GM21515 (cell line): ENCODE data around the gene CHN1.

Experiments used
- ATAC-seq: cut with Tn5 transposase; IDR thresholded peaks from one replicate; pipeline ENCODE4 v1.9.1; 2021; ENCODE audit not compliant: unreplicated experiment

The CHN1 gene

GRCh38 chr2:174791020-174791419 lies 214.2 kb downstream of the CHN1 start:
- ATAC-seq = no peak

GRCh38 chr2:174789001-174789400 lies 216.2 kb downstream of the CHN1 start:
- ATAC-seq = no peak

GRCh38 chr2:174788291-174788929 lies 216.8 kb downstream of the CHN1 start:
- ATAC-seq = no peak

GRCh38 chr2:174787487-174788205 lies 217.5 kb downstream of the CHN1 start:
- ATAC-seq = no peak

GRCh38 chr2:174786066-174786725 lies 219.0 kb downstream of the CHN1 start:
- ATAC-seq = no peak

- no peak for ATAC-seq
Observed at GRCh38 chr2:174785481-174785880, 219.7 kb downstream of the CHN1 start.

- no peak for ATAC-seq
Observed at GRCh38 chr2:174784909-174785308, 220.3 kb downstream of the CHN1 start.

GRCh38 chr2:174784316-174784715 lies 220.9 kb downstream of the CHN1 start:
- no peak for ATAC-seq

- ATAC-seq = no peak
Observed at GRCh38 chr2:174781996-174782395, 223.2 kb downstream of the CHN1 start.

- no peak for ATAC-seq
Observed at GRCh38 chr2:174781298-174781697, 223.9 kb downstream of the CHN1 start.

- no peak for ATAC-seq
Observed at GRCh38 chr2:174780856-174781255, 224.3 kb downstream of the CHN1 start.

GRCh38 chr2:174780191-174780840 lies 224.9 kb downstream of the CHN1 start:
- no peak for ATAC-seq

GRCh38 chr2:174779361-174779928 lies 225.7 kb downstream of the CHN1 start:
- no peak for ATAC-seq

- no peak for ATAC-seq
Observed at GRCh38 chr2:174778085-174778981, 226.8 kb downstream of the CHN1 start.

- no peak for ATAC-seq
Observed at GRCh38 chr2:174777347-174778084, 227.7 kb downstream of the CHN1 start.

GRCh38 chr2:174776675-174777074 lies 228.5 kb downstream of the CHN1 start:
- no peak for ATAC-seq

- no peak for ATAC-seq
Observed at GRCh38 chr2:174776223-174776622, 229.0 kb downstream of the CHN1 start.

GRCh38 chr2:174775571-174775980 lies 229.6 kb downstream of the CHN1 start:
- no peak for ATAC-seq

- no peak for ATAC-seq
Observed at GRCh38 chr2:174774886-174775285, 230.3 kb downstream of the CHN1 start.

- ATAC-seq = no peak
Observed at GRCh38 chr2:174773215-174773614, 232.0 kb downstream of the CHN1 start.
